Measurements from ENCODE around the gene SSX2.
"Not testable (repeated sequence)": the region's sequence is repeated elsewhere in the genome, so short reads cannot be mapped to it uniquely, and the experiment has no call there.

Gene SSX2

GRCh38 chrX:52707078-52707477 lies at the start of gene SSX2:
Gene SSX2, minus strand, starts transcription at chrX:52707178. Its CDS starts 1,429 bp downstream, at chrX:52705749.
- not testable (repeated sequence) for DNase-seq (ENCODE audit: low read depth in 2 of 2)

- DNase-seq (ENCODE audit: low read depth in 2 of 2) = not testable (repeated sequence)
These were observed 44.0 kb upstream of the SSX2 start, which contains the start of gene SSX2B for GRCh38 chrX:52750952-52751351. Gene SSX2B, plus strand, starts transcription at chrX:52751252. Its CDS starts 1,429 bp downstream, at chrX:52752681.

- not testable (repeated sequence) for DNase-seq (ENCODE audit: low read depth in 2 of 2)
These were observed 14.9 kb downstream of the SSX2 start for GRCh38 chrX:52692034-52692433.

GRCh38 chrX:52662218-52662617 lies 44.8 kb downstream of the SSX2 start:
- not testable (repeated sequence) for DNase-seq (ENCODE audit: low read depth in 2 of 2)

- DNase-seq (ENCODE audit: low read depth in 2 of 2) = not testable (repeated sequence)
These were observed 51.5 kb downstream of the SSX2 start for GRCh38 chrX:52655475-52655874.

GRCh38 chrX:52654800-52655199 lies 52.2 kb downstream of the SSX2 start, which contains the start of gene SSX7:
Gene SSX7, minus strand, starts transcription at chrX:52654900. Its CDS starts 1,428 bp downstream, at chrX:52653472.
- not testable (repeated sequence) for DNase-seq (ENCODE audit: low read depth in 2 of 2)

- not testable (repeated sequence) for DNase-seq (ENCODE audit: low read depth in 2 of 2)
These were observed 56.3 kb downstream of the SSX2 start for GRCh38 chrX:52650676-52651075.

GRCh38 chrX:52648956-52649355 lies 58.0 kb downstream of the SSX2 start:
- DNase-seq (ENCODE audit: low read depth in 2 of 2) = not testable (repeated sequence)

Measured in stimulated activated CD8-positive, alpha-beta memory T cell treated with anti-CD3 and anti-CD28 coated beads, Interleukin-15, amount 100 ng/mL, for 4 hours (primary cell).